ENCODE measurements around the gene WDR7.

DNA sequence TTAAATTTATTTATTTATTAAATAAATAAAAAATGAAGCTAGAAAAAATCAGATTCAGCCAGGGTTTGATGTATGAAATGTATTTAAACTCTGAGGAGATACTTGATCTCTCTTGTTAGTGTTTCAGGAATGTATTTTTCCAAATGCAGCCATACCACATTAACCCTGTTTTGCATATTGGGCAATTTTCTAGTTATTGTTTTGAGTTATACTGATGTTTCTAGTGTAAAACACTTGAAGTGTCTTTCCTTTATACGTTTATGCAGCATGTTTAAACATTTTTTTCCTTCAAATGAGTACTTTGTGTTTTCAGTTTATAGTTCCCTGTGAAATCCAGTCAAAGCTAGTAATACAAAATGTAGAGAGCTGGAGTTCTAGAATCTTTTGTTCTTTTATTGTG lies 69.9 kb downstream of the WDR7 start:
- TF ChIP-seq, protein P1, sequence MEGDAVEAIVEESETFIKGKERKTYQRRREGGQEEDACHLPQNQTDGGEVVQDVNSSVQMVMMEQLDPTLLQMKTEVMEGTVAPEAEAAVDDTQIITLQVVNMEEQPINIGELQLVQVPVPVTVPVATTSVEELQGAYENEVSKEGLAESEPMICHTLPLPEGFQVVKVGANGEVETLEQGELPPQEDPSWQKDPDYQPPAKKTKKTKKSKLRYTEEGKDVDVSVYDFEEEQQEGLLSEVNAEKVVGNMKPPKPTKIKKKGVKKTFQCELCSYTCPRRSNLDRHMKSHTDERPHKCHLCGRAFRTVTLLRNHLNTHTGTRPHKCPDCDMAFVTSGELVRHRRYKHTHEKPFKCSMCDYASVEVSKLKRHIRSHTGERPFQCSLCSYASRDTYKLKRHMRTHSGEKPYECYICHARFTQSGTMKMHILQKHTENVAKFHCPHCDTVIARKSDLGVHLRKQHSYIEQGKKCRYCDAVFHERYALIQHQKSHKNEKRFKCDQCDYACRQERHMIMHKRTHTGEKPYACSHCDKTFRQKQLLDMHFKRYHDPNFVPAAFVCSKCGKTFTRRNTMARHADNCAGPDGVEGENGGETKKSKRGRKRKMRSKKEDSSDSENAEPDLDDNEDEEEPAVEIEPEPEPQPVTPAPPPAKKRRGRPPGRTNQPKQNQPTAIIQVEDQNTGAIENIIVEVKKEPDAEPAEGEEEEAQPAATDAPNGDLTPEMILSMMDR (IDR thresholded peaks at IDR 0.05), result no peak
- no peak for TF ChIP-seq POLR2A (IDR thresholded peaks at IDR 0.05)
